Tibial nerve (tissue), 4 donors: ENCODE measurements around the gene DHFR2. TPM values are rescaled to one million over a fixed set of nuclear protein-coding genes. Genes with fewer than 3 reads are reported as not detected.

Experiments
- DNase-seq, 2 donors: peaks; one replicate each; pipeline ENCODE4 v3.0.0-alpha.2; 2019; ENCODE audit warnings: low spot score in 2 of 2
- H3K27ac ChIP-seq, 4 donors: fragments of 200-600 bp; sonication (generic) in 3 of 4; one replicate each; pipeline ENCODE4 v1.5.1; 2017 to 2019; ENCODE audit warnings: mild to moderate bottlenecking in 1 of 4
- H3K27me3 ChIP-seq, 2 donors: fragments of 200-600 bp; sonication (generic) in 1 of 2; one replicate each; pipeline versions ENCODE4 v1.5.1 to v1.6.0; 2017 to 2019
- H3K36me3 ChIP-seq, 3 donors: fragments of 200-600 bp; sonication (generic); one replicate each; pipeline ENCODE4 v1.5.1; 2018 to 2019
- H3K4me1 ChIP-seq, 4 donors: fragments of 200-600 bp; sonication (generic) in 3 of 4; one replicate each; pipeline ENCODE4 v1.5.1; 2017 to 2019
- H3K4me3 ChIP-seq, 4 donors: fragments of 200-600 bp; sonication (generic) in 3 of 4; one replicate each; pipeline ENCODE4 v1.5.1; 2017 to 2019; ENCODE audit warnings: mild to moderate bottlenecking in 1 of 4, moderate library complexity in 1 of 4
- H3K9me3 ChIP-seq, 4 donors: fragments of 200-600 bp; sonication (generic) in 3 of 4; one replicate each; pipeline ENCODE4 v1.5.1; 2017 to 2019
- CTCF ChIP-seq, 5 experiments: fragments of 200-600 bp in 3 of 5; fragments of 450-650 bp in 2 of 5; sonication (generic) in 3 of 5; IDR thresholded peaks; one replicate each; pipeline ENCODE4 v1.5.1; 2016 to 2019; ENCODE audit warnings: antibody characterized with exemption in 5 of 5, mild to moderate bottlenecking in 3 of 5, moderate library complexity in 2 of 5
- EP300 ChIP-seq, 2 donors: sonication (generic); formaldehyde crosslinking; IDR thresholded peaks; one replicate each; pipeline ENCODE4 v1.6.1; 2017; ENCODE audit warnings: antibody characterized with exemption in 2 of 2, mild to moderate bottlenecking in 1 of 2
- POLR2A ChIP-seq, 2 donors: fragments of 450-650 bp; IDR thresholded peaks; one replicate each; pipeline ENCODE4 v1.6.1; 2017; ENCODE audit warnings: antibody characterized with exemption in 2 of 2, mild to moderate bottlenecking in 2 of 2, moderate library complexity in 2 of 2
- WGBS, 2 donors: methylation state at CpG; one replicate each; pipeline ENCODE4 v1.1.5; 2018; 5-methylcytosine and 5-hydroxymethylcytosine counted together
- total RNA-seq, 4 donors: library from RNA; depleted of rRNA; stranded (reverse); fragments of >200 nt; gene quantifications; one replicate each; pipeline ENCODE4 v1.1.0, GENCODE V29; 2016

DHFR2 gene
- total RNA-seq, 4 donors from 2014 or later, result 3.9 to 8.5 (median 4.9) TPM

- no peaks in the 10 kb centered on the region for H3K4me1 ChIP-seq
- no peak overlapping the region for H3K4me3 ChIP-seq
- peaks cover 0 to 4% (median 0%) of the 10 kb centered on the region in 3 donors for H3K36me3 ChIP-seq
- no peak for DNase-seq
- H3K9me3 ChIP-seq, result no peaks in the 10 kb centered on the region
- 73 to 81% methylated on average over 1 of the region's 1 CpG for WGBS, 2 donors
- H3K27me3 ChIP-seq, result no peaks in the 10 kb centered on the region
- H3K27ac ChIP-seq, result no peak overlapping the region
- TF ChIP-seq POLR2A (IDR thresholded peaks at IDR 0.05), result no peak
- no peak for TF ChIP-seq CTCF (IDR thresholded peaks at IDR 0.05)
- no peak for TF ChIP-seq EP300 (IDR thresholded peaks at IDR 0.05)
Measured at GRCh38 chr3:94015025-94015424, 47.7 kb downstream of the DHFR2 start.

GRCh38 chr3:94012185-94012584 is 50.5 kb downstream of the DHFR2 start:
- Histone ChIP-seq H3K4me3 (no peak overlapping the region), H3K9me3 (no peaks in the 10 kb centered on the region), H3K27me3 (no peaks in the 10 kb centered on the region), H3K36me3 (peaks cover 0 to 3% (median 0%) of the 10 kb centered on the region in 3 donors), H3K4me1 (no peaks in the 10 kb centered on the region), H3K27ac (no peak overlapping the region)
- TF ChIP-seq POLR2A (IDR thresholded peaks at IDR 0.05), result no peak
- TF ChIP-seq EP300 (IDR thresholded peaks at IDR 0.05), result no peak
- TF ChIP-seq CTCF (IDR thresholded peaks at IDR 0.05), result no peak
- no peak for DNase-seq
- 88 to 91% methylated on average over 1 of the region's 1 CpG for WGBS, 2 donors

- Histone ChIP-seq H3K4me3 (no peak overlapping the region), H3K9me3 (no peaks in the 10 kb centered on the region), H3K4me1 (no peaks in the 10 kb centered on the region), H3K27me3 (no peaks in the 10 kb centered on the region), H3K27ac (no peak overlapping the region), H3K36me3 (no peaks in the 10 kb centered on the region)
- no peak for DNase-seq
- TF ChIP-seq CTCF (IDR thresholded peaks at IDR 0.05), result no peak
- TF ChIP-seq EP300 (IDR thresholded peaks at IDR 0.05), result no peak
- no peak for TF ChIP-seq POLR2A (IDR thresholded peaks at IDR 0.05)
- whole genome bisulfite sequencing, 2 donors, result 89% methylated on average over 3 of the region's 3 CpGs
Measured at GRCh38 chr3:94011233-94011711, 51.4 kb downstream of the DHFR2 start.

- Histone ChIP-seq H3K4me1 (peaks cover 0 to 9% (median 2%) of the 10 kb centered on the region in 4 donors), H3K27ac (no peak overlapping the region), H3K27me3 (no peaks in the 10 kb centered on the region), H3K9me3 (no peaks in the 10 kb centered on the region), H3K4me3 (no peak overlapping the region), H3K36me3 (no peaks in the 10 kb centered on the region)
- 95% methylated on average over 2 of the region's 2 CpGs for WGBS, 2 donors
- DNase-seq, result no peak
- TF ChIP-seq CTCF (IDR thresholded peaks at IDR 0.05), result no peak
- TF ChIP-seq EP300 (IDR thresholded peaks at IDR 0.05), result no peak
- no peak for TF ChIP-seq POLR2A (IDR thresholded peaks at IDR 0.05)
Measured at GRCh38 chr3:94009608-94010007, 53.1 kb downstream of the DHFR2 start.

- no peak for TF ChIP-seq EP300 (IDR thresholded peaks at IDR 0.05)
- no peak for TF ChIP-seq POLR2A (IDR thresholded peaks at IDR 0.05)
- TF ChIP-seq CTCF (IDR thresholded peaks at IDR 0.05), result no peak
- Histone ChIP-seq H3K27ac (no peak overlapping the region), H3K4me3 (no peak overlapping the region), H3K27me3 (no peaks in the 10 kb centered on the region), H3K4me1 (peaks cover 0 to 19% (median 2%) of the 10 kb centered on the region in 4 donors), H3K9me3 (no peaks in the 10 kb centered on the region), H3K36me3 (no peaks in the 10 kb centered on the region)
- WGBS, 2 donors, result 93 to 94% methylated on average over 2 of the region's 2 CpGs
- DNase-seq, result no peak
Measured at GRCh38 chr3:94008253-94008652, 54.5 kb downstream of the DHFR2 start.

Other genes with a start within 250 kb of the DHFR2 start
- 100 to 1,000 TPM; 179 to 416 (median 314) TPM for gene PROS1, start 89.0 kb downstream of the DHFR2 start, total RNA-seq
- 10 to 100 TPM; 14.1 to 34.7 (median 24.6) TPM for gene ARL13B, start 82.8 kb downstream of the DHFR2 start, total RNA-seq
- gene STX19, start 34.3 kb downstream of the DHFR2 start, total RNA-seq, result not detected
- 10 to 100 TPM in 2 of 4 donors, 1 to 10 TPM in 2; 6.6 to 16.0 (median 9.0) TPM for gene NSUN3, start 145 bp upstream of the DHFR2 start, total RNA-seq